ENCODE results near the gene GARNL3. TPM values are rescaled to one million over a fixed set of nuclear protein-coding genes. Genes with fewer than 3 reads are reported as not detected.
A peak's percentile ranks its signal among the peaks of the same experiment; 100 is the strongest.

GARNL3 gene
- total RNA-seq, 1 donor from 2014 or later = 3.3 TPM

- Mint-ChIP-seq H3K9me3 (ENCODE audit: unreplicated experiment) (no peaks in the 10 kb centered on the region), H3K36me3 (ENCODE audit: low read depth, unreplicated experiment) (no peaks in the 10 kb centered on the region), H3K4me1 (ENCODE audit: unreplicated experiment) (peaks cover 36% of the 10 kb centered on the region), H3K27me3 (ENCODE audit: unreplicated experiment) (peaks cover 2% of the 10 kb centered on the region), H3K4me3 (ENCODE audit: unreplicated experiment) (no peak overlapping the region), H3K27ac (ENCODE audit: unreplicated experiment) (no peak overlapping the region)
- TF ChIP-seq CTCF (IDR thresholded peaks at IDR 0.05; ENCODE audit: unreplicated experiment) = no peak
- DNase-seq (ENCODE audit: low spot score) = no peak
Measured at GRCh38 chr9:127422133-127422782, 157.7 kb downstream of the GARNL3 start.

GRCh38 chr9:127422787-127423186 lies 158.2 kb downstream of the GARNL3 start:
- no peaks in the 10 kb centered on the region for H3K27me3 Mint-ChIP-seq (ENCODE audit: unreplicated experiment)
- H3K36me3 Mint-ChIP-seq (ENCODE audit: low read depth, unreplicated experiment) = no peaks in the 10 kb centered on the region
- peak overlapping the region; percentile 98 for H3K4me3 Mint-ChIP-seq (ENCODE audit: unreplicated experiment)
- H3K27ac Mint-ChIP-seq (ENCODE audit: unreplicated experiment) = no peak overlapping the region
- no peak for TF ChIP-seq CTCF (IDR thresholded peaks at IDR 0.05; ENCODE audit: unreplicated experiment)
- H3K4me1 Mint-ChIP-seq (ENCODE audit: unreplicated experiment) = peaks cover 36% of the 10 kb centered on the region
- DNase-seq (ENCODE audit: low spot score) = no peak
- no peaks in the 10 kb centered on the region for H3K9me3 Mint-ChIP-seq (ENCODE audit: unreplicated experiment)

- TF ChIP-seq CTCF (IDR thresholded peaks at IDR 0.05; ENCODE audit: unreplicated experiment) = no peak
- peaks cover 36% of the 10 kb centered on the region for H3K4me1 Mint-ChIP-seq (ENCODE audit: unreplicated experiment)
- H3K9me3 Mint-ChIP-seq (ENCODE audit: unreplicated experiment) = no peaks in the 10 kb centered on the region
- no peaks in the 10 kb centered on the region for H3K36me3 Mint-ChIP-seq (ENCODE audit: low read depth, unreplicated experiment)
- peak overlapping the region; percentile 98 for H3K4me3 Mint-ChIP-seq (ENCODE audit: unreplicated experiment)
- peak overlapping the region; percentile 72 for H3K27ac Mint-ChIP-seq (ENCODE audit: unreplicated experiment)
- H3K27me3 Mint-ChIP-seq (ENCODE audit: unreplicated experiment) = no peaks in the 10 kb centered on the region
- DNase-seq (ENCODE audit: low spot score) = no peak
Measured at GRCh38 chr9:127423476-127423933, 158.9 kb downstream of the GARNL3 start.

- no peaks in the 10 kb centered on the region for H3K27me3 Mint-ChIP-seq (ENCODE audit: unreplicated experiment)
- peaks cover 31% of the 10 kb centered on the region for H3K4me1 Mint-ChIP-seq (ENCODE audit: unreplicated experiment)
- H3K4me3 Mint-ChIP-seq (ENCODE audit: unreplicated experiment) = peak within 1 kb of the TSS; percentile 98
- H3K9me3 Mint-ChIP-seq (ENCODE audit: unreplicated experiment) = no peaks in the 10 kb centered on the region
- H3K27ac Mint-ChIP-seq (ENCODE audit: unreplicated experiment) = peak within 1 kb of the TSS; percentile 88
- TF ChIP-seq CTCF (IDR thresholded peaks at IDR 0.05; ENCODE audit: unreplicated experiment) = no peak
- peak; percentile 93 for DNase-seq (ENCODE audit: low spot score)
- no peaks in the 10 kb centered on the region for H3K36me3 Mint-ChIP-seq (ENCODE audit: low read depth, unreplicated experiment)
Measured at GRCh38 chr9:127423934-127424675, 159.5 kb downstream of the GARNL3 start, which contains the start of gene ZNF79. TSS of gene ZNF79 (plus strand) at chr9:127424382. CDS start at chr9:127424788, 406 bp downstream.

GRCh38 chr9:127424676-127424999 lies 160.1 kb downstream of the GARNL3 start:
- H3K27ac Mint-ChIP-seq (ENCODE audit: unreplicated experiment) = peak overlapping the region; percentile 88
- no peak for DNase-seq (ENCODE audit: low spot score)
- peak overlapping the region; percentile 98 for H3K4me3 Mint-ChIP-seq (ENCODE audit: unreplicated experiment)
- no peaks in the 10 kb centered on the region for H3K9me3 Mint-ChIP-seq (ENCODE audit: unreplicated experiment)
- no peak for TF ChIP-seq CTCF (IDR thresholded peaks at IDR 0.05; ENCODE audit: unreplicated experiment)
- H3K36me3 Mint-ChIP-seq (ENCODE audit: low read depth, unreplicated experiment) = no peaks in the 10 kb centered on the region
- no peaks in the 10 kb centered on the region for H3K27me3 Mint-ChIP-seq (ENCODE audit: unreplicated experiment)
- H3K4me1 Mint-ChIP-seq (ENCODE audit: unreplicated experiment) = peaks cover 31% of the 10 kb centered on the region
